ENCODE data around the gene VAMP5.

VAMP5 gene

GRCh38 chr2:85635636-85636035 is 51.4 kb downstream of the VAMP5 start:
- DNase-seq (ENCODE audit: low read depth in 2 of 2), result no peak

DNA sequence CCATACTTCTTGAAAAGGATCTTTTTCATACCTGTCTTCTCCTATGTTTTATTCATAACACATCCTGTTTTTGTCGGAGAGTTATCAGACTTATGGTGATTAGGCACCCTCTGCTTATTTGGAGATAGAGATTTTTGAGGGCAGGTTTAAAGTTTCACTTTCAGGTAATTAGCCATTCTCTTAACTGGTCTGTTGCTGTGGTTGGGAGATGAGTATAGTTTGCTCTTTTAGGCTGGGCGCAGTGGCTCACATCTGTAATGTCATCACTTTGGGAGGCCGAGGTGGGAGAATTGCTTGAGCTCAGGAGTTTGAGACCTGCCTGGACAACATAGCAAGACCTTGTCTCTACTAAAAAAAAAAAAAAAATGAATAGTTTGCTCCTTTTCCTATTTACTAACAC is 58.5 kb downstream of the VAMP5 start:
- no peak for DNase-seq (ENCODE audit: low read depth in 2 of 2)
